ENCODE data around the gene ALLC. TPM values are rescaled to one million over a fixed set of nuclear protein-coding genes. Genes with fewer than 3 reads are reported as not detected.

The ALLC gene
- total RNA-seq, 1 donor: under 0.01 TPM

- peak; percentile 29 for DNase-seq (ENCODE audit: low read depth)
- H3K4me3 ChIP-seq (ENCODE audit: low read depth, low read length): peak overlapping the region; percentile 2
- no peak for TF ChIP-seq CTCF (IDR thresholded peaks at IDR 0.05; ENCODE audit: insufficient read depth, low read depth, low read length)
Observed at GRCh38 chr2:3651691-3652648, 6.0 kb upstream of the ALLC start.

GRCh38 chr2:3652896-3653625, 4.9 kb upstream of the ALLC start:
- DNase-seq (ENCODE audit: low read depth): no peak
- TF ChIP-seq CTCF (IDR thresholded peaks at IDR 0.05; ENCODE audit: insufficient read depth, low read depth, low read length): no peak
- no peak overlapping the region for H3K4me3 ChIP-seq (ENCODE audit: low read depth, low read length)

- no peak for DNase-seq (ENCODE audit: low read depth)
Observed at GRCh38 chr2:3654011-3654410, 4.0 kb upstream of the ALLC start.

GRCh38 chr2:3654531-3655225, 3.3 kb upstream of the ALLC start:
- no peak overlapping the region for H3K4me3 ChIP-seq (ENCODE audit: low read depth, low read length)
- no peak for DNase-seq (ENCODE audit: low read depth)
- no peak for TF ChIP-seq CTCF (IDR thresholded peaks at IDR 0.05; ENCODE audit: insufficient read depth, low read depth, low read length)

More at GRCh38 chr2:3654011-3654410, 4.0 kb upstream of the ALLC start:
- no peak overlapping the region for H3K4me3 ChIP-seq (ENCODE audit: low read depth, low read length)
- TF ChIP-seq CTCF (IDR thresholded peaks at IDR 0.05; ENCODE audit: insufficient read depth, low read depth, low read length): no peak

- DNase-seq (ENCODE audit: low read depth): no peak
- no peak overlapping the region for H3K4me3 ChIP-seq (ENCODE audit: low read depth, low read length)
- TF ChIP-seq CTCF (IDR thresholded peaks at IDR 0.05; ENCODE audit: insufficient read depth, low read depth, low read length): no peak
Observed at GRCh38 chr2:3655871-3656761, 1.9 kb upstream of the ALLC start.
